Nucleus accumbens (tissue), 56 donors: Measurements from ENCODE around the gene GPR137.
"Not testable (repeated sequence)": the region's sequence is repeated elsewhere in the genome, so short reads cannot be mapped to it uniquely, and the experiment has no call there.

ENCODE experiments used
- DNase-seq, 56 donors: peaks; one replicate each; lab custom pipeline; 2025; lab: John Stamatoyannopoulos, UW

Gene GPR137

GRCh38 chr11:64284962-64285884, at the start of gene GPR137:
Gene GPR137 (plus strand): TSS chr11:64285848. CDS start chr11:64286525, 677 bp downstream.
- peak in 54 of 56 donors; percentile 62 to 99 (median 87) for DNase-seq

GRCh38 chr11:64237484-64237951, 48.1 kb upstream of the GPR137 start:
- no peak for DNase-seq

GRCh38 chr11:64238076-64238475, 47.6 kb upstream of the GPR137 start:
- no peak for DNase-seq

- DNase-seq: no peak
These were observed 46.6 kb upstream of the GPR137 start for GRCh38 chr11:64238999-64239398.

GRCh38 chr11:64239662-64240434, 45.8 kb upstream of the GPR137 start:
- DNase-seq: peak in 9 of 56 donors; percentile 32 to 57 (median 48)

- DNase-seq: peak; percentile 83 to 100 (median 98)
These were observed 45.0 kb upstream of the GPR137 start, which contains the start of gene FKBP2 for GRCh38 chr11:64240435-64241240. Gene FKBP2 (plus strand): TSS chr11:64241095. CDS start chr11:64242388, 1,293 bp downstream.

- peak; percentile 97 to 100 (median 99) for DNase-seq
These were observed 44.5 kb upstream of the GPR137 start for GRCh38 chr11:64241241-64241490.

- peak in 3 of 56 donors; percentile 50 to 51 (median 50) for DNase-seq
These were observed 43.9 kb upstream of the GPR137 start for GRCh38 chr11:64241491-64242374.

- DNase-seq: no peak
These were observed 42.3 kb upstream of the GPR137 start for GRCh38 chr11:64243236-64243854.

GRCh38 chr11:64244107-64244506, 41.5 kb upstream of the GPR137 start:
- DNase-seq: no peak

- DNase-seq: no peak
These were observed 40.7 kb upstream of the GPR137 start for GRCh38 chr11:64244966-64245365.

- DNase-seq: peak in 33 of 56 donors; percentile 14 to 64 (median 33)
These were observed 40.2 kb upstream of the GPR137 start for GRCh38 chr11:64245401-64245796.

GRCh38 chr11:64245797-64246620, 39.6 kb upstream of the GPR137 start:
- peak in 17 of 56 donors; percentile 18 to 79 (median 30) for DNase-seq

GRCh38 chr11:64246621-64246870, 39.1 kb upstream of the GPR137 start:
- DNase-seq: not testable (repeated sequence)

GRCh38 chr11:64246871-64247728, 38.5 kb upstream of the GPR137 start, which contains the start of gene PPP1R14B:
Gene PPP1R14B (minus strand): TSS chr11:64246943. CDS start chr11:64246673, 270 bp downstream.
- DNase-seq: peak in 53 of 56 donors; percentile 39 to 91 (median 73)

- peak in 2 of 56 donors; percentile 54 to 57 for DNase-seq
These were observed 37.7 kb upstream of the GPR137 start for GRCh38 chr11:64247729-64248531.
